H7 (cell line): ENCODE data around the gene CCNL2. TPM values are rescaled to one million over a fixed set of nuclear protein-coding genes. Genes with fewer than 3 reads are reported as not detected.
"Not testable (repeated sequence)": the region's sequence is repeated elsewhere in the genome, so short reads cannot be mapped to it uniquely, and the experiment has no call there.

Experiments used
- DNase-seq: peaks from one replicate; pipeline ENCODE4 v3.0.0; 2012
- H3K27me3 ChIP-seq: 2 replicates; pipeline ENCODE4 v1.6.0; 2011; ENCODE audit warnings: mild to moderate bottlenecking, low read length; ENCODE audit not compliant: control insufficient read depth, insufficient read depth
- H3K36me3 ChIP-seq: replicated peaks from 2 replicates; pipeline ENCODE4 v1.5.1; 2011; ENCODE audit warnings: low read length; ENCODE audit not compliant: control insufficient read depth, insufficient read depth
- H3K4me3 ChIP-seq: 2 replicates; pipeline ENCODE4 v1.5.1; 2011; ENCODE audit warnings: low read depth, mild to moderate bottlenecking, control low read depth, low read length, moderate library complexity; ENCODE audit not compliant: insufficient read depth
- total RNA-seq: library from RNA; depleted of rRNA; stranded (reverse); fragments of >200 nt; shearing (Covaris generic); gene quantifications from 2 replicates; pipeline ENCODE4 v1.2.3, GENCODE V29; 2014

CCNL2 gene
- total RNA-seq, 1 experiment from 2014 or later: 147 TPM

DNA sequence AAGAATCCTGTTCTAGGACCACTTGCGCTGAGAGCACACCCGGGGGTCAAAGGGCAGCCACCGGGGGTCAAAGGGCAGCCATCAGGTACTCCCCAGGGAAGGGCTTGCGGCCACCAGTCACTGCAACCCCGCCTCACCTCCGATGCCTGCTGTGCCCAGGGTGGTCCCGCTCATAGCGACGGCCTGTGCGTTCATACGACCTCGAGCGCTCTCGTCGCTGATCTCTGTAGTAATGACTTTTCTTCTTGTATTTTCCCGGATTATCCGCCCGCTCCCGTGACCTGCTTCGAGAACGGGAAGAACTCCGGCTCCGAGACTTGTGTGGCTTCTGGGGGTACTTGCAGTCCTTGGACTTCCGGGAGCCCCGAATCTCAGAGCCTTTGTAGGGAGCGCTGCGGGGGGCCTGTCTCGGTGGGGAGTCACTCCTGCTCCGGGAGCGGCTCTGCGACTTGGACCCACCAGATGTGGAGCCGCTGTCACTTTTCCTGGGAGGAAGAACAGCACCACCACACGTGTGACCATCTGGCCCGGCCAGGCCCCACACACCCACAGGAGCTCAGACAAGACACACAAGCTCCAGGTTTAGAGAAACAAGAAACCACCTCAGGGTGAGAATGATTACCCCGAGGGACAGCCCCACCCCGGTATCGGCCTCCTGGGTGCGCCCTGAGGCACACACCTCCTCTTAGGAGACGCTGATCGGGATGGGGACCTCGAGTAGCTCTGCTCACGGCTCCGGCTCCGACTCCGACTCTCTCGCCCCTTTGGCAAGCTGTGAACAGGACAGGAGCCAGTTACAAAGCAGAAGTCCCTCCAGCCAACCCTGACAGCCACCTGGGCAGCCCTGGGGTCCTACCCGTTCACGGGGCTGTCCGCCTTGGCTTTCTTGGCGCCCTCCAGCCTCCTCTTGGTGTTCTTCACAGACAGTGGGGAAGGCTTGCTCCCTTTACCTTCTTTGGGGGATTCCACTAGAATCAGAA is 11.7 kb downstream of the CCNL2 start:
- no peak overlapping the region for H3K4me3 ChIP-seq
- peaks cover 42% of the 10 kb centered on the region for H3K36me3 ChIP-seq
- no peaks in the 10 kb centered on the region for H3K27me3 ChIP-seq
- DNase-seq: peak; percentile 57

DNA sequence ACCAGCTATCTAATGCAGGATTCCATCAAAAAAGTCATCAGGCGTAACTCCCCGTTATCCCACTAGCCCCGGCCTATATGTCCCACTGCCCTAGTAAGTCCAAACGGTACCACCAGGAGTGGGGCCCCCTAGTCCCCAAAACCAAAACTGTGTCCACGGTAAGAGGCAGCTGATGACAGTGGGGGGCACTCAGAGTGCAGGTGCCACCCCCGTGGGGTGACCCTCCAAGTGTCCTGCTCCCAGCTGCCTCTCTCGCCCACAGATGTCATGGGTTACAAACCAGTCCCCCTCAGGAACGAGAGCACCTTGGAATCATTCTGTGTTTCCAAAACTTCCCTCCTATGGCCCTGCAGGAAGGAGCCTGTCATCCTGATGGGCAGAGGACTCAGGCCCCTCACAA is 13.2 kb downstream of the CCNL2 start:
- Histone ChIP-seq H3K27me3 (no peaks in the 10 kb centered on the region), H3K4me3 (no peak overlapping the region), H3K36me3 (peaks cover 28% of the 10 kb centered on the region)
- peak; percentile 43 for DNase-seq

DNA sequence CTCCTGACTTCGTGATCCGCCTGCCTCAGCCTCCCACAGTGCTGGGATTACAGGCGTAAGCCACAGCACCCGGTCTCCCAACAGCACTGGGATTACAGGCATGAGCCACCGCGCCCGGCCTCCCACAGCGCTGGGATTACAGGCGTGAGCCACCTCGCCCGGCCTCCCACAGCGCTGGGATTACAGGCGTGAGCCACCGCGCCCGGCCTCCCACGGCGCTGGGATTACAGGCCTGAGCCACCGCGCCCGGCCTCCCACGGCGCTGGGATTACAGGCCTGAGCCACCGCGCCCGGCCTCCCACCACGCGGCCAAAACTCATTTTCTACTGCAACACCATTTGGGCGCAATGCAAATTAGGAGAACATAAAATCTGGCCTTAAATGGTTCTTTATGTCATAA is 13.8 kb downstream of the CCNL2 start:
- not testable (repeated sequence) for H3K27me3 ChIP-seq, H3K4me3 ChIP-seq, DNase-seq
- peaks cover 24% of the 10 kb centered on the region for H3K36me3 ChIP-seq

DNA sequence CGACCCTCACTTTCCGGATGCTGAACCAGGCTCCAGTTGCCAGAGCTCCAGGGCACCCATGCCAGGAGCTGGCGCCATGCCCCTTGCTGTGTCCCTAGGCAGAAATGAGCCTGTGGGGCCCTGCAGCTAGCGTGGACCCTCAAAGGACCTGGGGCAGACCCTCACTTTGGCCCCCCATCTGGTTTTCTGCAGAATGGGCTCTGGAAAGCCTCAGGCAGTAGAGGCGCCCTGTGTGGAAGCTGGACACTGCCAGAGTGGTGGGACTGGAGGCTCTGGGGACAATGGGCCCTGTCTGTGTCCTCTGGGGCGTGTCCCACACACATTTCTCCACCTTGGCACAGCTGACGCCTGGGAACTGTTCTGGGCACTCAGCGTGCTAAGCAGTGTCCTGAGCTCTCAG is 17.8 kb downstream of the CCNL2 start:
- no peak for DNase-seq
- Histone ChIP-seq H3K4me3 (no peak overlapping the region), H3K36me3 (peaks cover 2% of the 10 kb centered on the region), H3K27me3 (no peaks in the 10 kb centered on the region)

DNA sequence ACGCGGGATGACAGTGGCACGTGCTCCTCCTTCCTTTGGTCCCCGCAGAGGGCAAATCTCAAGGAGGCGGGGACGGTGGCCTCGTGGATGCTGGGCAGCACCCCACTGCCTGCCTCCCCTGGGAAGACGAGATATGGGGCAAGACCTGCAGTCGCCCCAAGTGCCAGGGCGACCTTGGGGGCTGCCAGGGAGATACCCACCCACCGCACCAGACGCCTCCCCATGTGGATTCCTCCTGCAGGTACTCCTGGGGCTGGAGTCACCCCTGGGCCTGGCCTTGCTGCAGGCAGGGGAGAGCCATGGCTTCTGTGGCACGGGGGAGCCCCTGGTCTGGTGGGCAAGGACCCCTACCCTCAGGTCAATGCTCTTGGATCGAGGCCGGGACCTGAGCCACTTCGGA is 18.3 kb downstream of the CCNL2 start:
- no peak overlapping the region for H3K4me3 ChIP-seq
- DNase-seq: peak; percentile 38

DNA sequence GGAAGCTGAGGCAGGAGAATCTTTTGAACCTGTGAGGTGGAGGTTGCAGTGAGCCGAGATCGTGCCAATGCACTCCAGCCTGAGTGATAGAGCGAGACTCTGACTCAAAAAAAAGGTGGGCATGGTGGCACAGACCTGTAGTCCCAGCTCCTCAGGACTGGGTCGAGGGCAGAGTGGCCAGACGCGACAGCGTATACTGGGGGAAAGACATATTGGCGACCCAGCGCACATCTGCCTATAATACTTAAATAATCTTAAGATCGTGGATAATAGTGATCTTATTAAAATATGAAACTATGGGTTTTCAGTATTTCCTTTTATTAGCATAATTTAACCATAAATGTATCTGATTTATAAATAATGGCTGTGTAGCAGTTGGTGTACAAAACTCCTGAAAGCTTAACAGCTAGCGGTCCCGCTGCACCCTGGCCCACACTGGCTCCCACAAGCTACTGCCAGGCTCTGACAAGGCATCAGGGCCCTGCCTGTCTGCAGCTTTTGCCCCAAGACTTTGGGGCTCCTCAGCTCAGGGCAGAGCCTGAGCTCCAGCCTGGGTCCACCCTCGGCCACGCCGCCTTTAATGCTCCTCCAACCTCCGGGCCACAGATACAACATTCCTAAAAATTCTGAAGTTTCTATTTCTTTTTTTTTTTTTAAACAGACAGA is 21.5 kb downstream of the CCNL2 start:
- no peak overlapping the region for H3K4me3 ChIP-seq
- peaks cover 2% of the 10 kb centered on the region for H3K36me3 ChIP-seq
- no peaks in the 10 kb centered on the region for H3K27me3 ChIP-seq
- DNase-seq: no peak

More for the DNA sequence above, 18.3 kb downstream of the CCNL2 start:
- Histone ChIP-seq H3K27me3 (no peaks in the 10 kb centered on the region), H3K36me3 (no peaks in the 10 kb centered on the region)

DNA sequence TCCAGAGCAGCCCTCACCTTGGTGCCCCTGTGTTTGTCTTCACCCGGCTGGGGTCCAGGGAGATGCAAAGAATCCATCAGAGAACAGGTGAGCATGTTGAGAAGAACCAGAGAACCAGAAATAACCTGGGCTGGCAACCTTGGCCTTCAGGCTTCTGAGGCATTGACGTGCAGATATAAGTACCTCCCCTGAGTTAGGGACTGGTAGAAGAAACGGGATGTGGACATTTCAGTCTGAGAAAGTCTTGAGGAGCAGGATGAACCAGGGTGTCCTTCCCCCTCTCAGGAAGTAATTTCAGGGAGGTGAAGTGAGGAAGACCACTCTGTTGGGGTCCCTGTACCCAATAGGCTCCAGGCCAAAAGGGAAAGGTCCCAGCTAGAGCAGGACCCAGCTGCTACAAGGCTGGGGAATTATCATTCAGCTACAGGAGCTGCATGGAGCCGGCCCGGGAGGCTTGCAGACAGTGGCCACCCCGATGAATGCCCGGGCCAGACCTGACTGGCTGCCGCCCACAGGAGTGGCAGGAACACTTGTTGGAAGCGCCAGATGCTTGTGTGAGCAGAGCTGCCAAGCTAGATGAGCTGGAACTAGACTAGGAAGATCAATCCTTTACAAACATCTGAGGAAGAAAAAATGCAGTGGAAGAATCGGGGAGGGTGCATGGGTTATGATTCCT is 22.4 kb downstream of the CCNL2 start:
- Histone ChIP-seq H3K27me3 (no peaks in the 10 kb centered on the region), H3K36me3 (peaks cover 2% of the 10 kb centered on the region), H3K4me3 (no peak overlapping the region)
- no peak for DNase-seq

DNA sequence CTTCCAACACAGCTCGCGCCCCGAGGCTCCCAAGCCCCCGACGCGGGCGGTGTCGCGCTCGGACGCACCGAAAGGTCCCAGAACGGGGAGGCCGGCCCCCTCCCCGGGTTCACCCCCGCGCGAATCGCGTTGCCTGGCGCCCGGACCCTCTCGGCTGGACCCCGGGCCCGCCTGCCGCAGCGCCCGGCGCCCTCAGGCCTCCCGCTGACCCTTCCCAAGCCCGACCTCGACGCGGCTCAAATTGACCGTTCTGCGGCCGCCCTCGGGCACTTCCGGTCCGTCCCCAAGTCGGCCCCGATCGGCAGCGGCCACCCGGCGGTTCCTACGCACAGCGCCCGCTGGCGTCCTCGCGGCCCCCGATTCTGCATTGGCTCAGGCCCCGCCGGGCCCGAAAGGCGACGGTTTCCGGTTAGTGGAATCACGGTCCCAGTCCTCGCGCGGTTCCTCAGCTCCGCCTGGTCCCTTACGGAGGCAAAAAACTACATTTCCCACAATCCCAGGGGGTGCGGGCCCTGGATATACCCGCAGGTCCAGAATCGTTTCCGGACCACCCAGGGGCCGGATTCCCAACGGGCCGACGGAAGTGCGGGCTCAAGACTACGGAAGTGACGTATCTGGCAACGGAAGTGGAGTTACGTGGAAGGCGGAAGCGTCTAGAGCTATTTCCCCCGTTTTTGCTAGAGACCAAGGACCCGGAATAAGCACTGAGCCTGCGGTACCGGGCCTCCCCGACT is 24.0 kb downstream of the CCNL2 start, which contains the start of gene AURKAIP1:
Gene AURKAIP1 (minus strand): TSS at position 279 of the 734 bp plus-strand sequence. CDS start 451 bp downstream, outside the sequence.
- Histone ChIP-seq H3K4me3 (peak within 1 kb of the TSS; percentile 77), H3K27me3 (no peaks in the 10 kb centered on the region), H3K36me3 (peaks cover 2% of the 10 kb centered on the region)
- DNase-seq: peak; percentile 98

DNA sequence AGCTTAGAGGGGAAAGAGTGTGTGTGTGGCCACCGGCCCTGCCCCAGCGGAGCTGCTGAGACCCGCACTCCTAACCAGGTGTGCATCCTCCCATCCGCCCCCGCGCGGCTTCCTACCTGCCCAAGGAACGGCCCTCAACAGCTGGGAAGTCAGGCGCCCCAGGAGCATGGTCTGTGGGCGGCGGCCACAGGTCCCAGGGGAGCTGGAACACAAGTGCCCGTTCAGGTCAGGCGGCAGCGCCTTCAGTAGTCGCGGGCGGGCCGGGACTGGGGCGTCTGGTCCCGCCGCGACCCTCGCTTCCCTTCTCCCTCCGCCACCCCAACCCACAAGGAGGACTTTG is 24.6 kb downstream of the CCNL2 start:
- peak overlapping the region; percentile 77 for H3K4me3 ChIP-seq
- peak; percentile 75 for DNase-seq
- H3K27me3 ChIP-seq: no peaks in the 10 kb centered on the region
- H3K36me3 ChIP-seq: peaks cover 2% of the 10 kb centered on the region

DNA sequence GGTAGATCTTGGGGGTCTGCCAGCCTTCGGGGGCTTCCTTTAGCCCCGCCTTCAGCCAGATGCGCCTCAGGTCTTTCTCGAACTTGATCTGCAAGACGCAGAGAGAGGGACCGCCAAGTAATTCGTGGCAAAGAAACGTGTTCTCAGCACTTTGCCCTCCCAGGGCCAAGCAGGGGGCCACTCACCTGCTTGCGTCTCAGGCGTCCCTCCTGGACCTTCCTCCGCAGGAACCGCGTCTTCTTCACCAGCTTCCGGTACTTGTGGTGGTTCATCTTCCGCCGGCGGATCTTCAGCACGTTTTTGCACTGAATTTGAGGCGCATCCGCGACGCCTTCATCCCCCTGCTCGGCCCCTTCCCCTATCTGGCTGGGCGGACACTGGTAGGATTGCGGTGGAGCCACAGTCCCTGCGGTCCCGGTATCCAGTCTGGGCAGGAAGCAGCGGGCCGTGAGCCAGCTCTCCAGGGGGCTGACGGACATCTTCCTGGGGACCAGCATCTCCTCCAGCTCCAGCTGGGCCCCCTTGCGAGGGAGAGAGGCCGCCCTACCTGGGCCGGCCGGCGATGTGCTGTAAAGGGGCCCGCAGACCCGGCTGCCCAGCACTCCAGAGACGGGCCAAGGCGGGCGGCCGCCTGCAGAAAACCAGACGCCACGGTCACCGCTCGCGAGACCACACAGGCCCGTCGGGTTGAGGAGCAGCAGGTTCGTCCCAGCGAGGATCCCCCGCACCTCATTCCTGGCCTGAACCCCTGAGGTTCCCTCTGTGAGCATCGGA is 25.1 kb downstream of the CCNL2 start:
- no peaks in the 10 kb centered on the region for H3K27me3 ChIP-seq
- peak overlapping the region; percentile 77 for H3K4me3 ChIP-seq
- peaks cover 2% of the 10 kb centered on the region for H3K36me3 ChIP-seq
- DNase-seq: peak; percentile 67

DNA sequence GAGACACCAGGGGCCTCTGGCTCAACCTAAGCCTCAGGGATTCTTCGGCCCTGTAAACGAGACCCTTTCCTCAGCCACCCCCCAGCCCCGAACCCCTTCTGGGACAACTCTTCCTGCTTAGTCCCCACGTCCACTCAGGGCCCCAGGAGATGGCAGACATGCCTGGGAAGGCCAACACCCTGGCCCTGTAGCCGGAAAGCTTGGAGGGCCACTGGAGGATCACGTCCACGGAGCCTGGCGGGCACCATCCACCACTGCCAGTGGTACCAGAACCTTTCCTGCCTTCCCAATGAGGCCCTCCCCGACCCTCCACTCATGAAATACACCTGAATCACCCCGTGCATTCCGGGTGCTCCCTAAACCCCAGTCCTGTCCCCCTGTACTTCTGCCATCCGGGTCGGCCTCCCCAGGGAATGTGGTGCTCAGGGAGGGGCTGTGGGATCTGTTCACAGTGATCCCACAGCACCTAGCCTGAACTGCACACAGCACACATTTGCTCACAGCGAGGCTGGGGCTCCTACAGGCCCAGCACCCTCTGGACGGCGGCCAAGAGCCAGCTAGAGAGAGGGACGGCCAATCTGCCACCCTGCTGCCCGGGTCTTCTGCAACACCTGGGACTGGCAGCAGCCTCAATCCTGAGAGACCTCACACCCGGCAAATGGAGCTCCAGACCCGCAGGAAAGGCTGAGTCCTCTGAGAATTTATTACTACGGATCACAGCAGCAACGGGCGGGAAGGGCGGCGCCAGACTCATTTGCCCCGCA is 25.9 kb downstream of the CCNL2 start:
- no peak for DNase-seq
- Histone ChIP-seq H3K4me3 (no peak overlapping the region), H3K27me3 (no peaks in the 10 kb centered on the region), H3K36me3 (peaks cover 2% of the 10 kb centered on the region)

DNA sequence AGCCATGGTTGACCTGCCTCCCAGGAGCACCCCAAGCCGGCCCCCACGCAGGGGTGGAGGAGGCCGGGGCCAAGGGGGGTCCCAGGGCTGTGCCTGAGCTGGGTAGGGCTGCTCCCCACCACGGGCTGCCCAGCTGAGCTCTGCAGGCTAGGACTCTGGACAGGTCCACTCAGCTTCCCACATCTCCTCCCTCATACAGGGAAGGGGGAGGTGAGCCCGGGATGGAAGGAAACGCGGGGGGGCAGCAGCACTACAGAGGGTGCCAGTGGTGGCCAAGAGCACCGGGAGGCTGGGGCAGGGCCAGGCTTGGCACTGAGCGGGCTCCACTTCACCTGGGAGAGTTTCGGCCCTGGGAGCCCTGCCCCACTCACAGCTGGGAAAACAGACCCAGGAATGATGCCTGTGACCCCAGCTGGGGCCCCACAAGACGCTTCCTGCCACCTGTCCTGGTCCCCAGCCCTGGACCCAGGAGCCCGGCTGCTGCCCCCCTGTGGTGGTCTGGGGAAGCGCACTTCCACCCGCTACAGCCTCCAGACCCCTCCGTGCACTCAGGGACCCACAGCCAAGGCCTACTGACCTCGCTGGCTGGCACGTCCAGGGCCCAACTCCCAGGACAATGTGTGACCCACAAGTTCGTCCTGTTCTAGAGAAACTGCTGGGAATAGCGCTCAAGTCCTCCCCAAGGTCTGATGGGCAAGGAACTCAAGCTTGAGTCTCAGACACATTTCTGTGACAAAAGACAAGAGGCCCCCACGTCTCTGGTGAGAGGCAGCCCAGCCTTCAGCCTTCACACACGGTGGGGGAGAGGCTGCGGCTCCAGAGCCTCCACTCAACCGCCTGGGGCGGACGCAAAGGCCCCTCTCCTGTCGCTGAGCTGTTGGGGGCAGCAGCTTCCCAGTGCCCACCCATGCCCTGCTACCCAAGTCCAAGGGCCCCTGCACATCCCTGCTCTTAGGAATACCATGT is 27.1 kb downstream of the CCNL2 start:
- DNase-seq: peak; percentile 99
- H3K4me3 ChIP-seq: no peak overlapping the region
- no peaks in the 10 kb centered on the region for H3K27me3 ChIP-seq
- peaks cover 2% of the 10 kb centered on the region for H3K36me3 ChIP-seq
